Smooth muscle cell (in vitro differentiated cells): ENCODE results near the gene NFYC. TPM values are rescaled to one million over a fixed set of nuclear protein-coding genes. Genes with fewer than 3 reads are reported as not detected.

Source experiments
- DNase-seq: peaks from one replicate; lab custom pipeline; 2025; ENCODE audit not compliant: unreplicated experiment; lab: John Stamatoyannopoulos, UW
- H2AFZ ChIP-seq: fragments of 200-600 bp; sonication (generic); 2 replicates; pipeline ENCODE4 v1.6.0; 2016; ENCODE audit warnings: antibody characterized with exemption, low read depth, mild to moderate bottlenecking
- H3F3A ChIP-seq: fragments of 200-600 bp; sonication (generic); 2 replicates; pipeline ENCODE4 v1.6.0; 2017; ENCODE audit warnings: antibody characterized with exemption, low read depth
- H3K27ac ChIP-seq: fragments of 200-600 bp; sonication (generic); 2 replicates; pipeline ENCODE4 v1.5.1; 2016; ENCODE audit warnings: low read depth, mild to moderate bottlenecking
- H3K27me3 ChIP-seq: fragments of 200-600 bp; sonication (generic); 2 replicates; pipeline ENCODE4 v1.6.1; 2016; ENCODE audit warnings: low read depth, mild to moderate bottlenecking
- H3K36me3 ChIP-seq: fragments of 200-600 bp; sonication (generic); 2 replicates; pipeline ENCODE4 v1.5.1; 2016; ENCODE audit warnings: low read depth
- H3K4me1 ChIP-seq: fragments of 200-600 bp; sonication (generic); 2 replicates; pipeline ENCODE4 v1.5.1; 2016; ENCODE audit warnings: low read depth
- H3K4me2 ChIP-seq: fragments of 200-600 bp; sonication (generic); 2 replicates; pipeline ENCODE4 v1.6.0; 2016; ENCODE audit warnings: mild to moderate bottlenecking
- H3K4me3 ChIP-seq: fragments of 200-600 bp; sonication (generic); 2 replicates; pipeline ENCODE4 v1.5.1; 2016; ENCODE audit warnings: mild to moderate bottlenecking
- H3K79me2 ChIP-seq: fragments of 200-600 bp; sonication (generic); 2 replicates; pipeline ENCODE4 v1.6.0; 2016; ENCODE audit warnings: low read depth, mild to moderate bottlenecking
- H3K9ac ChIP-seq: fragments of 200-600 bp; sonication (generic); 2 replicates; pipeline ENCODE4 v1.6.0; 2016; ENCODE audit warnings: low read depth
- H3K9me3 ChIP-seq: fragments of 200-600 bp; sonication (generic); replicated peaks from 2 replicates; pipeline ENCODE4 v1.5.1; 2016; ENCODE audit warnings: low read depth
- H4K20me1 ChIP-seq: fragments of 200-600 bp; sonication (generic); 2 replicates; pipeline ENCODE4 v1.6.0; 2016; ENCODE audit warnings: low read depth
- CTCF ChIP-seq: fragments of 200-600 bp; sonication (generic); IDR thresholded peaks from 2 replicates; pipeline ENCODE4 v1.5.1; 2017; ENCODE audit warnings: borderline replicate concordance, mild to moderate bottlenecking, antibody characterized with exemption; ENCODE audit not compliant: insufficient read depth, poor library complexity, severe bottlenecking
- WGBS: methylation state at CpG from one replicate; pipeline ENCODE4 v1.1.7; 2016; ENCODE audit warnings: low lambda C conversion rate; 5-methylcytosine and 5-hydroxymethylcytosine counted together
- polyA plus RNA-seq: library from polyadenylated mRNA; unstranded; fragments of >200 nt; fragmentation: Nextera tagmentation; extraction: Ambion mirVana; gene quantifications from 2 replicates; pipeline ENCODE4 v1.2.1, GENCODE V29; 2016
- total RNA-seq: library from RNA; depleted of rRNA; stranded (reverse); fragments of >200 nt; gene quantifications from 2 replicates; pipeline ENCODE4 v1.2.3, GENCODE V29; 2014

Gene NFYC
- total and polyA plus RNA-seq, 2 experiments from 2014 or later: 18.1 to 28.6 TPM

GRCh38 chr1:40774266-40774998 is 82.9 kb downstream of the NFYC start:
- H3F3A ChIP-seq: no peaks in the 10 kb centered on the region
- TF ChIP-seq CTCF: peak; percentile 66
- no peaks in the 10 kb centered on the region for H4K20me1 ChIP-seq
- no peaks in the 10 kb centered on the region for H3K36me3 ChIP-seq
- no peak overlapping the region for H3K9ac ChIP-seq
- WGBS: 33% methylated on average over 3 of the region's 3 CpGs
- no peak overlapping the region for H2AFZ ChIP-seq
- H3K4me2 ChIP-seq: no peak overlapping the region
- DNase-seq: no peak
- no peaks in the 10 kb centered on the region for H3K9me3 ChIP-seq
- H3K4me1 ChIP-seq: no peaks in the 10 kb centered on the region
- no peaks in the 10 kb centered on the region for H3K79me2 ChIP-seq
- H3K27ac ChIP-seq: no peak overlapping the region
- no peak overlapping the region for H3K4me3 ChIP-seq
- H3K27me3 ChIP-seq: no peaks in the 10 kb centered on the region

DNA sequence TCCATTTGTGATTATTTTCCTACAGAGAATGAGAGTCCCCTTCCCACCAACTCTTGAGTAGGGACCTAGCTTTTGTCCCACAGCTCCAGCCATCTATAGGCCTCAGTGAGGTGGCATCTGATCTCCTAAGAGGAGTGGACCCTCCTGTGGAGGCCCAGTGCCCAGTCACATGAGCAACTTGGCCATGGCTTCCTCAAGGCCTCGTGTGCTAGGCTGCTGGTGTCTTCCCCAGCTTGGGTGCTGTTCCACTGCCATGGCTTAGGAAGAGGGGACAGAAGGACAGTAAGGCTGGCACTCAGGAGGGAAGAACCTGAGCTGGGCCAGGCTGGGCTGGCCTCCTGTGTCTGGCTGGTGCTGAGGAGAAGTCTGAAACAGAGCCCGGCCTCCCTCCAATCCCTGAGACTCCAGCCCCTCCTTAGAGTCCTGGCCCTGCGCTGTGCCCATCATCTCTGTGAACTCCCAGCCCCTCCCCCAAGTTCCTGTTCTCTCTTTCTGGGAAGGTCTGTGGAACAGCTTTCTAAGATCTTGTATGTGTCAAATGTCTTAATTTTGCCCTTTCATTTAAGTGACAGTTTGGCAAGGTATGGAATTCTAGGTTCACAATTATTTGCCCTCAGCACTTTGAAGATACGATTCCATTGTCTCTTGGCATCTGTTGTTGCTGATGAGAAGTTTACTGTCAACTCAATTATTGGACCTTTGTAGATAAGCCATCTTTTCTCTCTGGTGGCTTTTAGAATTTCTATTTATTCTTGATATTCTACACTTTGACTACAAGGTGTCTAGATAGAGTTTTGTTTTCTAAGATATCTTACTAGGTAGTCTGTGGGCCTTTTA is 85.0 kb downstream of the NFYC start:
- H3K9ac ChIP-seq: no peak overlapping the region

GRCh38 chr1:40777224-40777970 is 85.9 kb downstream of the NFYC start:
- Histone ChIP-seq H3K9me3 (no peaks in the 10 kb centered on the region), H3K4me2 (no peak overlapping the region), H3K36me3 (no peaks in the 10 kb centered on the region), H3F3A (no peaks in the 10 kb centered on the region), H3K9ac (no peak overlapping the region), H3K27me3 (peaks cover 17% of the 10 kb centered on the region), H4K20me1 (no peaks in the 10 kb centered on the region), H3K4me3 (no peak overlapping the region), H3K79me2 (no peaks in the 10 kb centered on the region), H3K27ac (no peak overlapping the region), H3K4me1 (no peaks in the 10 kb centered on the region), H2AFZ (no peak overlapping the region)
- 96% methylated on average over 2 of the region's 2 CpGs for WGBS
- TF ChIP-seq CTCF: no peak
- no peak for DNase-seq

More for the DNA sequence above, 85.0 kb downstream of the NFYC start:
- Histone ChIP-seq H3K4me2 (no peak overlapping the region), H3K4me3 (no peak overlapping the region), H2AFZ (no peak overlapping the region), H3K9me3 (no peaks in the 10 kb centered on the region), H3K79me2 (no peaks in the 10 kb centered on the region), H3K27ac (no peak overlapping the region), H4K20me1 (no peaks in the 10 kb centered on the region), H3K4me1 (no peaks in the 10 kb centered on the region), H3K27me3 (peaks cover 7% of the 10 kb centered on the region), H3K36me3 (no peaks in the 10 kb centered on the region), H3F3A (no peaks in the 10 kb centered on the region)
- TF ChIP-seq CTCF: no peak
- DNase-seq: no peak
- WGBS: 94% methylated on average over 4 of the region's 4 CpGs
